ENCODE data around the gene NKIRAS2. TPM values are rescaled to one million over a fixed set of nuclear protein-coding genes. Genes with fewer than 3 reads are reported as not detected.

Gene NKIRAS2
- total and polyA plus RNA-seq, 2 experiments from 2014 or later: 31.3 to 52.9 TPM

- DNase-seq (ENCODE audit: low spot score): no peak
- Histone ChIP-seq H4K20me1 (replicated peaks; ENCODE audit: insufficient read depth) (peaks cover 7% of the 10 kb centered on the region), H3K4me2 (no peak overlapping the region), H3K79me2 (replicated peaks; ENCODE audit: insufficient read depth) (no peaks in the 10 kb centered on the region), H3K27me3 (ENCODE audit: insufficient read depth) (no peaks in the 10 kb centered on the region), H3K9me2 (ENCODE audit: insufficient read depth) (no peaks in the 10 kb centered on the region), H3F3A (replicated peaks; ENCODE audit: low read depth) (peaks cover 18% of the 10 kb centered on the region; the same call in 1 of the 2 replicates), H3K27ac (ENCODE audit: low read depth) (no peak overlapping the region), H3K4me3 (no peak overlapping the region), H3K4me1 (ENCODE audit: insufficient read depth) (no peaks in the 10 kb centered on the region), H3K36me3 (ENCODE audit: insufficient read depth) (peaks cover 36% of the 10 kb centered on the region), H2AFZ (no peak overlapping the region)
- H3K4me1 Mint-ChIP-seq: no peaks in the 10 kb centered on the region
- H3K9me3 Mint-ChIP-seq: no peaks in the 10 kb centered on the region
- TF ChIP-seq ZNF462 (CRISPR knock-in tag; IDR thresholded peaks at IDR 0.05): no peak
- H3K27me3 Mint-ChIP-seq (ENCODE audit: insufficient read depth, low read depth, poor library complexity): peaks cover 8% of the 10 kb centered on the region
- no peak overlapping the region for H3K27ac Mint-ChIP-seq
- H3K36me3 Mint-ChIP-seq (ENCODE audit: low read depth): peaks cover 76% of the 10 kb centered on the region
- H3K4me3 Mint-ChIP-seq: no peak overlapping the region
- ATAC-seq: no peak
Observed at GRCh38 chr17:41974658-41975057, 45.2 kb upstream of the NKIRAS2 start.

GRCh38 chr17:41975099-41976083, 44.5 kb upstream of the NKIRAS2 start:
- Histone ChIP-seq H3K4me3 (no peak overlapping the region), H3K27me3 (ENCODE audit: insufficient read depth) (no peaks in the 10 kb centered on the region), H3K79me2 (replicated peaks; ENCODE audit: insufficient read depth) (no peaks in the 10 kb centered on the region), H3F3A (replicated peaks; ENCODE audit: low read depth) (peaks cover 20% of the 10 kb centered on the region; the same call in 1 of the 2 replicates), H3K4me1 (ENCODE audit: insufficient read depth) (no peaks in the 10 kb centered on the region), H3K4me2 (no peak overlapping the region), H2AFZ (no peak overlapping the region), H3K36me3 (ENCODE audit: insufficient read depth) (peaks cover 41% of the 10 kb centered on the region), H3K27ac (ENCODE audit: low read depth) (no peak overlapping the region), H3K9me2 (ENCODE audit: insufficient read depth) (no peaks in the 10 kb centered on the region), H4K20me1 (replicated peaks; ENCODE audit: insufficient read depth) (peaks cover 6% of the 10 kb centered on the region)
- Mint-ChIP-seq H3K27ac (no peak overlapping the region), H3K4me3 (no peak overlapping the region), H3K27me3 (ENCODE audit: insufficient read depth, low read depth, poor library complexity) (peaks cover 8% of the 10 kb centered on the region), H3K9me3 (no peaks in the 10 kb centered on the region), H3K4me1 (no peaks in the 10 kb centered on the region), H3K36me3 (ENCODE audit: low read depth) (peaks cover 81% of the 10 kb centered on the region)
- TF ChIP-seq ETS1 (IDR thresholded peaks at IDR 0.05) (no peak), REST (IDR thresholded peaks at IDR 0.05; ENCODE audit: unreplicated experiment) (no peak), STAT1 (IDR thresholded peaks at IDR 0.05; ENCODE audit: unreplicated experiment) (no peak), ZNF331 (CRISPR knock-in tag; IDR thresholded peaks at IDR 0.05; ENCODE audit: low read depth) (no peak), CREB1 (CRISPR knock-in tag; IDR thresholded peaks at IDR 0.05; ENCODE audit: low read depth) (no peak), JUNB (IDR thresholded peaks at IDR 0.05; ENCODE audit: unreplicated experiment) (no peak), POLR2AphosphoS5 (IDR thresholded peaks at IDR 0.05; ENCODE audit: low read depth) (no peak), ZNF114 (CRISPR knock-in tag; IDR thresholded peaks at IDR 0.05) (no peak), EZH2phosphoT487 (IDR thresholded peaks at IDR 0.05; ENCODE audit: unreplicated experiment) (no peak)
- DNase-seq (ENCODE audit: low spot score) (no peak), ATAC-seq (no peak)

Data from GM23338 (cell line).